ENCODE measurements around the gene CLCN5.

DNA sequence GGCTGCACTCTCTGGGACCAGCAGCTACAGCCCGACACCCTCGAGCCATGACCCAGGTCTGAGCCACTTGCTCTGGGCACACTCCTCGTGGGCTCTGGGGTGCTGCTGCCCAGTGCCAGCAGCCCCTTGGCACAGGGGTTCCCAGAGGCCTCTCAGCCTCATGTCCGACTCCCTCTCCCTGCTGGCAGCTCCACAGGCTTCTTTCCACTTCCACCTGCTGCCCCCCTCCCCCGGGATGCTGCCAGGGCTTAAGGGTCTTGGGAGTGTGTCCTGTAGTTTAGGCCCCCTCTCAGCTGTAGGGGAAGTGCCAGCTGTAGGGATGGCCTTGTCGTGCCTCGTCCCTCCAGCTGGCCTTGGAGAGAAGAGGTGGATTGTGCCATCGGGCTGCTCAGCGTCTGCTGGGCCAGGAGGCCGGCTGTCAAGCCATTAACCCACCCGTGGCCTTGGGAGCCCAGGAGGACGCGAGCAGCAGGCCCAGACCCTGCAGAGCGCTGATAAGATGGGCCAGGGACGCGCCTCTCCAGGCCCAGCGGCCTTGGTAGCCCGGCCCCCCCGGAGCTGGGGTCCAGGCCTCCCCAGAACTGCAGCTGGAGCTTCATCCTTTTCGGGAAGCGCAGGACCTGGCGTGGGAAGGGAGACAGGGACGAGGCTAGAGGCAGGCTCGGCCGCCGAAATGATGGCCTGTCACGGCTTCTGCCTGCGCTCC is 44.1 kb upstream of the CLCN5 start:
- TF ChIP-seq, protein P1, sequence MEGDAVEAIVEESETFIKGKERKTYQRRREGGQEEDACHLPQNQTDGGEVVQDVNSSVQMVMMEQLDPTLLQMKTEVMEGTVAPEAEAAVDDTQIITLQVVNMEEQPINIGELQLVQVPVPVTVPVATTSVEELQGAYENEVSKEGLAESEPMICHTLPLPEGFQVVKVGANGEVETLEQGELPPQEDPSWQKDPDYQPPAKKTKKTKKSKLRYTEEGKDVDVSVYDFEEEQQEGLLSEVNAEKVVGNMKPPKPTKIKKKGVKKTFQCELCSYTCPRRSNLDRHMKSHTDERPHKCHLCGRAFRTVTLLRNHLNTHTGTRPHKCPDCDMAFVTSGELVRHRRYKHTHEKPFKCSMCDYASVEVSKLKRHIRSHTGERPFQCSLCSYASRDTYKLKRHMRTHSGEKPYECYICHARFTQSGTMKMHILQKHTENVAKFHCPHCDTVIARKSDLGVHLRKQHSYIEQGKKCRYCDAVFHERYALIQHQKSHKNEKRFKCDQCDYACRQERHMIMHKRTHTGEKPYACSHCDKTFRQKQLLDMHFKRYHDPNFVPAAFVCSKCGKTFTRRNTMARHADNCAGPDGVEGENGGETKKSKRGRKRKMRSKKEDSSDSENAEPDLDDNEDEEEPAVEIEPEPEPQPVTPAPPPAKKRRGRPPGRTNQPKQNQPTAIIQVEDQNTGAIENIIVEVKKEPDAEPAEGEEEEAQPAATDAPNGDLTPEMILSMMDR (conservative IDR thresholded peaks at IDR 0.05): no peak
- TF ChIP-seq ZFX (IDR thresholded peaks at IDR 0.05): 0 out of 2 replicates have a peak, but pooled peaks have one; percentile 8
